T47D (cell line): ENCODE results near the gene CAMKV.

Source experiments
- DNase-seq, 2 experiments: peaks; one replicate each; pipeline versions ENCODE4 v3.0.0 to v3.0.0-alpha.2; 2011 to 2012; ENCODE audit warnings: low read depth in 1 of 2, low spot score in 1 of 2
- JUND ChIP-seq: IDR thresholded peaks from 2 replicates; pipeline ENCODE4 v1.6.1; 2012; ENCODE audit warnings: low read depth
- in situ Hi-C: cut with HindIII; loops from 2 replicates; pipeline ENCODE4 v1.10.0; 2016; ENCODE audit warnings: low sequenced_read_pairs, low pct_unique_long_range_greater_than_20kb

CAMKV gene

GRCh38 chr3:49882166-49882565, 12.5 kb upstream of the CAMKV start:
- DNase-seq: no peak
- TF ChIP-seq JUND: no peak
- in situ Hi-C loops: no loop called here

GRCh38 chr3:49880581-49881315, 11.0 kb upstream of the CAMKV start:
- DNase-seq: no peak
- in situ Hi-C loops: no loop called here
- no peak for TF ChIP-seq JUND

GRCh38 chr3:49879721-49880120, 10.0 kb upstream of the CAMKV start:
- TF ChIP-seq JUND: no peak
- in situ Hi-C loops: no loop called here
- no peak for DNase-seq

- in situ Hi-C loops: no loop called here
- TF ChIP-seq JUND: no peak
- DNase-seq: no peak
Measured at GRCh38 chr3:49878686-49879085, 9.0 kb upstream of the CAMKV start.

GRCh38 chr3:49877716-49878115, 8.0 kb upstream of the CAMKV start:
- in situ Hi-C loops: no loop called here
- DNase-seq: no peak
- no peak for TF ChIP-seq JUND

- TF ChIP-seq JUND: no peak
- no peak for DNase-seq
- in situ Hi-C loops: no loop called here
Measured at GRCh38 chr3:49876567-49876966, 6.9 kb upstream of the CAMKV start.

- no peak for TF ChIP-seq JUND
- in situ Hi-C loops: no loop called here
- DNase-seq: no peak
Measured at GRCh38 chr3:49873623-49874022, 3.9 kb upstream of the CAMKV start.

- no peak for DNase-seq
- in situ Hi-C loops: no loop called here
- no peak for TF ChIP-seq JUND
Measured at GRCh38 chr3:49872801-49873281, 3.1 kb upstream of the CAMKV start.

- TF ChIP-seq JUND: no peak
- no peak for DNase-seq
- in situ Hi-C loops: no loop called here
Measured at GRCh38 chr3:49871531-49872153, 1.9 kb upstream of the CAMKV start.

- in situ Hi-C loops: no loop called here
- DNase-seq: no peak
Measured at GRCh38 chr3:49868862-49869466, 742 bp downstream of the CAMKV start.

GRCh38 chr3:49867871-49868321, 1.8 kb downstream of the CAMKV start:
- DNase-seq: peak; percentile 21 to 65
- TF ChIP-seq JUND: no peak
- in situ Hi-C loops: no loop called here

More at GRCh38 chr3:49868862-49869466, 742 bp downstream of the CAMKV start:
- no peak for TF ChIP-seq JUND

GRCh38 chr3:49867400-49867799, 2.3 kb downstream of the CAMKV start:
- TF ChIP-seq JUND: no peak
- DNase-seq: no peak
- in situ Hi-C loops: no loop called here

GRCh38 chr3:49865198-49865784, 4.4 kb downstream of the CAMKV start:
- no peak for DNase-seq
- no peak for TF ChIP-seq JUND
- in situ Hi-C loops: no loop called here
